GM12891 (cell line): ENCODE measurements around the gene REC114.

Experiments used
- POLR2A ChIP-seq: IDR thresholded peaks from 2 replicates; pipeline ENCODE4 v1.6.1; 2011; ENCODE audit warnings: low read depth, low read length, control low read depth
- POLR2AphosphoS5 ChIP-seq: IDR thresholded peaks from 2 replicates; pipeline ENCODE4 v1.6.1; 2011; ENCODE audit warnings: low read depth, low read length, control low read depth
- POU2F2 ChIP-seq: IDR thresholded peaks from 2 replicates; pipeline ENCODE4 v1.6.1; 2011; ENCODE audit warnings: low read depth, mild to moderate bottlenecking, control low read depth, low read length, moderate library complexity
- SPI1 ChIP-seq: IDR thresholded peaks from 2 replicates; pipeline ENCODE4 v1.6.1; 2011; ENCODE audit warnings: low read depth, low read length, control low read depth

GRCh38 chr15:73424506-73424905 lies 18.5 kb upstream of the REC114 start:
- no peak for TF ChIP-seq POLR2A
- TF ChIP-seq POLR2AphosphoS5: no peak
- TF ChIP-seq POU2F2: no peak
- no peak for TF ChIP-seq SPI1
